Upper lobe of left lung (tissue), 6 donors: ENCODE data around the gene MAP4K4. TPM values are rescaled to one million over a fixed set of nuclear protein-coding genes. Genes with fewer than 3 reads are reported as not detected.

Experiments used
- ATAC-seq, 2 donors: fragments of 200-7000 bp; cut with Tn5 transposase; one replicate each; pipeline ENCODE4 v1.9.1; 2022; ENCODE audit warnings: mild to moderate bottlenecking in 2 of 2, moderate library complexity in 2 of 2; ENCODE audit not compliant: low FRiP score in 2 of 2
- DNase-seq, 2 donors: peaks; one replicate each; pipeline ENCODE4 v3.0.0-alpha.2; 2019 to 2020
- H3K27ac ChIP-seq, 4 donors: fragments of 200-600 bp; sonication (generic); one replicate each; pipeline ENCODE4 v1.5.1; 2016 to 2019
- H3K27me3 ChIP-seq, 4 donors: fragments of 200-600 bp; sonication (generic); one replicate each; pipeline ENCODE4 v1.5.1; 2017 to 2019
- H3K36me3 ChIP-seq, 4 donors: fragments of 200-600 bp; sonication (generic); one replicate each; pipeline ENCODE4 v1.5.1; 2016 to 2019
- H3K4me1 ChIP-seq, 4 donors: fragments of 200-600 bp; sonication (generic); one replicate each; pipeline ENCODE4 v1.5.1; 2018 to 2019
- H3K4me3 ChIP-seq, 4 donors: fragments of 200-600 bp; sonication (generic); one replicate each; pipeline ENCODE4 v1.5.1; 2017 to 2019; ENCODE audit warnings: mild to moderate bottlenecking in 2 of 4, moderate library complexity in 1 of 4
- H3K9me3 ChIP-seq, 4 donors: fragments of 200-600 bp; sonication (generic); one replicate each; pipeline ENCODE4 v1.5.1; 2018 to 2019
- EP300 ChIP-seq, 4 donors: sonication (generic); formaldehyde crosslinking; IDR thresholded peaks; one replicate each; pipeline ENCODE4 v1.5.1; 2017; ENCODE audit warnings: antibody characterized with exemption in 4 of 4, control low read depth in 2 of 4
- POLR2A ChIP-seq, 4 donors: fragments of 450-650 bp; IDR thresholded peaks; one replicate each; pipeline ENCODE4 v1.5.1; 2016 to 2017; ENCODE audit warnings: antibody characterized with exemption in 4 of 4, mild to moderate bottlenecking in 2 of 4
- POLR2AphosphoS5 ChIP-seq, 2 donors: sonication (generic); formaldehyde crosslinking; IDR thresholded peaks; one replicate each; pipeline ENCODE4 v1.5.1; 2017; ENCODE audit warnings: antibody characterized with exemption in 2 of 2
- WGBS, 2 donors: methylation state at CpG; one replicate each; pipeline ENCODE4 v1.1.5; 2017 to 2018; 5-methylcytosine and 5-hydroxymethylcytosine counted together
- total RNA-seq, 6 donors: library from RNA; depleted of rRNA in 4 of 6; stranded (reverse); fragments of >200 nt in 4 of 6; gene quantifications; one replicate each; pipeline versions ENCODE4 v1.1.0 to v1.2.1, GENCODE V29; 2016 to 2021
- TF ChIP-seq, protein P1 (sequence below), 6 experiments: fragments of 450-650 bp in 4 of 6; fragments of 200-600 bp in 2 of 6; sonication (generic) in 2 of 6; IDR thresholded peaks; one replicate each; pipeline ENCODE4 v1.5.1; 2016 to 2019; ENCODE audit warnings: antibody characterized with exemption in 6 of 6
- donor health status: DM: no; HTN: no; CAD: no; lungs with moderate emphysema.
- donor health status: DM: no; HTN: yes; CAD: no; lungs with severe emphysema.

Gene MAP4K4
- total RNA-seq, 6 donors from 2014 or later: 49.8 to 88.0 (median 56.4) TPM

DNA sequence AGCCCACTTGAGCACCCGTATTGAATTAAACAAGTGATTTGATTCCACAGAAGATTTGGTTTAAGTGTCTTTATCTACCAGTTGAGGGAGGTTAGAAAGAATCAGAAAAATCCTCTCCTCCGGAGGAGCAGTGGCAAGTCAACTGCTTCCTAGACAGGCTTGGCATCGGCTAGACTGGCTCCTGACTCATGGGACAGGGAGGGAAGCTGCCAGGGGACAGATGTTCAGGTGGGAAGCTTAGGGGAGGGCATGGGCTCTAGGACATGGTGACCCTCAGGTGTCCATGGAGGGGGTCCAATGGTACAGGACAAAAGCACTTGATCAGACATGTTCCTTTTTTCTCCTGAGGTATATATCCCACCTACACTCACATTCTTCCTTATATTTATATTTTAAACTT, 175.0 kb downstream of the MAP4K4 start:
- no peaks in the 10 kb centered on the region for H3K27me3 ChIP-seq
- no peak overlapping the region for H3K4me3 ChIP-seq
- DNase-seq: no peak
- no peak for TF ChIP-seq POLR2A (IDR thresholded peaks at IDR 0.05)
- no peak for TF ChIP-seq POLR2AphosphoS5 (IDR thresholded peaks at IDR 0.05)
- TF ChIP-seq, protein P1, sequence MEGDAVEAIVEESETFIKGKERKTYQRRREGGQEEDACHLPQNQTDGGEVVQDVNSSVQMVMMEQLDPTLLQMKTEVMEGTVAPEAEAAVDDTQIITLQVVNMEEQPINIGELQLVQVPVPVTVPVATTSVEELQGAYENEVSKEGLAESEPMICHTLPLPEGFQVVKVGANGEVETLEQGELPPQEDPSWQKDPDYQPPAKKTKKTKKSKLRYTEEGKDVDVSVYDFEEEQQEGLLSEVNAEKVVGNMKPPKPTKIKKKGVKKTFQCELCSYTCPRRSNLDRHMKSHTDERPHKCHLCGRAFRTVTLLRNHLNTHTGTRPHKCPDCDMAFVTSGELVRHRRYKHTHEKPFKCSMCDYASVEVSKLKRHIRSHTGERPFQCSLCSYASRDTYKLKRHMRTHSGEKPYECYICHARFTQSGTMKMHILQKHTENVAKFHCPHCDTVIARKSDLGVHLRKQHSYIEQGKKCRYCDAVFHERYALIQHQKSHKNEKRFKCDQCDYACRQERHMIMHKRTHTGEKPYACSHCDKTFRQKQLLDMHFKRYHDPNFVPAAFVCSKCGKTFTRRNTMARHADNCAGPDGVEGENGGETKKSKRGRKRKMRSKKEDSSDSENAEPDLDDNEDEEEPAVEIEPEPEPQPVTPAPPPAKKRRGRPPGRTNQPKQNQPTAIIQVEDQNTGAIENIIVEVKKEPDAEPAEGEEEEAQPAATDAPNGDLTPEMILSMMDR (IDR thresholded peaks at IDR 0.05): no peak
- no peak for TF ChIP-seq EP300 (IDR thresholded peaks at IDR 0.05)
- WGBS, 2 donors: 74 to 79% methylated on average over 3 of the region's 3 CpGs
- H3K36me3 ChIP-seq: peaks cover 24 to 94% (median 71%) of the 10 kb centered on the region in 4 donors
- H3K9me3 ChIP-seq: no peaks in the 10 kb centered on the region
- no peaks in the 10 kb centered on the region for H3K4me1 ChIP-seq
- ATAC-seq: no peak
- no peak overlapping the region for H3K27ac ChIP-seq

DNA sequence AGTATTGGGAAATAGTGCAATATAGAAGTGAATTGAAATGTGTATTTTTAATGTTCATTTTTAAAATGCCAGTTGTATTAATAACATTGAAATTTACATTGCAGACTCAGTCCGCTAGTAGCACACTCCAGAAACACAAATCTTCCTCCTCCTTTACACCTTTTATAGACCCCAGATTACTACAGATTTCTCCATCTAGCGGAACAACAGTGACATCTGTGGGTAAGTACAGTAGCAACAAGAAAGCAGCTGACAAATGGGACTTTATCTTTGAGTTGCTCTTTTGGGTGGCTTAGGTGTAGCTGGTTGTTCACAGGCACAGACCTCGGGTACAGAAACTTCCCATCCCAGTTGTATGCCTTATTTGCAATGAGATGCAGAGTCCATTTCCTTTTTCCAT, 176.0 kb downstream of the MAP4K4 start:
- Histone ChIP-seq H3K36me3 (peaks cover 24 to 94% (median 71%) of the 10 kb centered on the region in 4 donors), H3K4me1 (no peaks in the 10 kb centered on the region), H3K9me3 (no peaks in the 10 kb centered on the region), H3K27ac (no peak overlapping the region), H3K4me3 (no peak overlapping the region), H3K27me3 (no peaks in the 10 kb centered on the region)
- no peak for TF ChIP-seq EP300 (IDR thresholded peaks at IDR 0.05)
- TF ChIP-seq, protein P1 (IDR thresholded peaks at IDR 0.05): no peak
- no peak for TF ChIP-seq POLR2AphosphoS5 (IDR thresholded peaks at IDR 0.05)
- TF ChIP-seq POLR2A (IDR thresholded peaks at IDR 0.05): no peak
- no peak for DNase-seq
- ATAC-seq: no peak
- WGBS, 2 donors: 90 to 92% methylated on average over 3 of the region's 3 CpGs

DNA sequence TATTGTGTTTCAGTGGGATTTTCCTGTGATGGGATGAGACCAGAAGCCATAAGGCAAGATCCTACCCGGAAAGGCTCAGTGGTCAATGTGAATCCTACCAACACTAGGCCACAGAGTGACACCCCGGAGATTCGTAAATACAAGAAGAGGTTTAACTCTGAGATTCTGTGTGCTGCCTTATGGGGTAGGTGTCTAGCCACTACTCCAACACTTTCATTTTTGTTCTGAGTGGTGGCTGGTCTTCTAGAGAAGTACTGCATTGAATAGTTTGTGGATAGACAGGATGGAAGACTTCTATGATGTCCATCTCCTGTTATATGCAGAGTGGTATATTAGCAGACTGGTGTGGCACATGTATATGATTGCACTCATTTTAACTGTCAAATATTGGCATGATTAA, 176.6 kb downstream of the MAP4K4 start:
- ATAC-seq (no peak), DNase-seq (no peak)
- no peaks in the 10 kb centered on the region for H3K9me3 ChIP-seq
- no peak overlapping the region for H3K4me3 ChIP-seq
- H3K27me3 ChIP-seq: no peaks in the 10 kb centered on the region
- peaks cover 24 to 96% (median 70%) of the 10 kb centered on the region in 4 donors for H3K36me3 ChIP-seq
- TF ChIP-seq EP300 (IDR thresholded peaks at IDR 0.05): no peak
- TF ChIP-seq, protein P1 (IDR thresholded peaks at IDR 0.05): no peak
- TF ChIP-seq POLR2AphosphoS5 (IDR thresholded peaks at IDR 0.05): no peak
- no peak for TF ChIP-seq POLR2A (IDR thresholded peaks at IDR 0.05)
- WGBS, 2 donors: 88 to 94% methylated on average over 3 of the region's 3 CpGs
- H3K27ac ChIP-seq: no peak overlapping the region
- no peaks in the 10 kb centered on the region for H3K4me1 ChIP-seq

DNA sequence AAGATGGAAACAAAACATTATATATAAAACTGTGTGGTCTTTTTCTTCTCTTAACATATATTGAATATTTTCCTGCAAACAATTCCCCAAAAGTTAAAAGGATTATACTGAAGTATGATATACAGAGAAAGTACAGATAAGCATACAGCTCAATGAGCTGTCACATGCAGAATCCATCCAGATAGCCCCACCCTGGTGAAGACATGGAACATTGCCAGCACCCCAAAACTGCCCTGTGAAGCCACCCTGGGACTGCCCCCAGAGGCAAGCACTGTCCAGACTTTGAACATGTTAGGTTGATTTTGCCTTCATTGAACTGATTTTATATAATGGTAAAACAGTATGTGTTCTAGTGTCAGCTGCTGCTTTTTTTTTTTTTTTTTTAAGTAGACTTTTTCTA, 182.0 kb downstream of the MAP4K4 start:
- TF ChIP-seq POLR2AphosphoS5 (IDR thresholded peaks at IDR 0.05): no peak
- TF ChIP-seq, protein P1 (IDR thresholded peaks at IDR 0.05): no peak
- no peak for TF ChIP-seq POLR2A (IDR thresholded peaks at IDR 0.05)
- TF ChIP-seq EP300 (IDR thresholded peaks at IDR 0.05): no peak
- H3K9me3 ChIP-seq: no peaks in the 10 kb centered on the region
- DNase-seq (no peak), ATAC-seq (no peak)
- peaks cover 2 to 70% (median 32%) of the 10 kb centered on the region in 4 donors for H3K36me3 ChIP-seq
- H3K4me3 ChIP-seq: no peak overlapping the region
- peaks cover 3 to 18% (median 14%) of the 10 kb centered on the region in 4 donors for H3K4me1 ChIP-seq
- no peak overlapping the region for H3K27ac ChIP-seq
- no peaks in the 10 kb centered on the region for H3K27me3 ChIP-seq

DNA sequence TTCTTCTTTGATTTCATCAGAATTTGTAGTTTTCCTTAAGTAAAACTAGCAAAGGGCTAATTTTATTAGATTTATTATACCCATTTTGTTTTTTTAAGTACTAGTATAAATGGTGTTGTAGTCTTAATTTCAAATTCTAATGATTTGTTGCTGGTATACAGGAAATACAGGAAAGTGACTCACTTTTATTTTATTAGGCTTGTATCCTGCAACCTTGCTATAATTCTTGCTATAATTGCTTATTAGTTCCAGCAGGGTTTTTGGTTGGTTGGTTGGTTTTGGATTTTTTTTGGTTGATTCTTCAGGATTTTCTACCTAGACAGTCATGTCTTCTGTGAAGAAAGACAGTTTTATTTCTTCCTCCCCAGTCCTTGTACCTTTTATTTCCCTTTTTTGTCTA, 183.6 kb downstream of the MAP4K4 start:
- Histone ChIP-seq H3K4me1 (peaks cover 3 to 19% (median 14%) of the 10 kb centered on the region in 4 donors), H3K27ac (no peak overlapping the region), H3K36me3 (peaks cover 0 to 60% (median 21%) of the 10 kb centered on the region in 4 donors), H3K9me3 (no peaks in the 10 kb centered on the region), H3K4me3 (no peak overlapping the region), H3K27me3 (no peaks in the 10 kb centered on the region)
- TF ChIP-seq, protein P1 (IDR thresholded peaks at IDR 0.05): no peak
- no peak for TF ChIP-seq POLR2A (IDR thresholded peaks at IDR 0.05)
- TF ChIP-seq POLR2AphosphoS5 (IDR thresholded peaks at IDR 0.05): no peak
- no peak for TF ChIP-seq EP300 (IDR thresholded peaks at IDR 0.05)
- ATAC-seq (no peak), DNase-seq (no peak)
